HepG2 (cell line): ENCODE results near the gene NADK2. TPM values are rescaled to one million over a fixed set of nuclear protein-coding genes. Genes with fewer than 3 reads are reported as not detected.
A peak's percentile ranks its signal among the peaks of the same experiment; 100 is the strongest.

ENCODE experiments used
- FOXJ3 ChIP-seq: sonication (generic); formaldehyde crosslinking; IDR thresholded peaks from 2 replicates; pipeline ENCODE4 v1.4.0; 2020; ENCODE audit warnings: missing genetic modification reagents, mild to moderate bottlenecking, borderline replicate concordance
- GATAD2A ChIP-seq: IDR thresholded peaks from 2 replicates; pipeline ENCODE4 v1.6.1; 2016
- HOXD1 ChIP-seq: sonication (generic); formaldehyde crosslinking; IDR thresholded peaks from 2 replicates; pipeline ENCODE4 v1.5.0; 2020; ENCODE audit warnings: missing genetic modification reagents
- KDM6A ChIP-seq: IDR thresholded peaks from 2 replicates; pipeline ENCODE4 v1.6.1; 2016; ENCODE audit warnings: low read depth
- NFATC3 ChIP-seq: sonication (generic); formaldehyde crosslinking; IDR thresholded peaks from 2 replicates; pipeline ENCODE4 v1.5.1; 2020; ENCODE audit warnings: mild to moderate bottlenecking, missing genetic modification reagents
- NFIC ChIP-seq: IDR thresholded peaks from 2 replicates; pipeline ENCODE4 v1.6.1; 2012; ENCODE audit warnings: mild to moderate bottlenecking, low read length, inconsistent platforms
- NFKB2 ChIP-seq: sonication (generic); formaldehyde crosslinking; IDR thresholded peaks from 2 replicates; pipeline ENCODE4 v1.4.0; 2020; ENCODE audit warnings: missing genetic modification reagents, borderline replicate concordance
- POGZ ChIP-seq: sonication (generic); formaldehyde crosslinking; IDR thresholded peaks from 2 replicates; pipeline ENCODE4 v1.4.0; 2020; ENCODE audit warnings: mild to moderate bottlenecking, missing genetic modification reagents
- SOX5 ChIP-seq: IDR thresholded peaks from 2 replicates; pipeline ENCODE4 v1.6.1; 2016; ENCODE audit warnings: borderline replicate concordance
- SRY ChIP-seq: sonication (generic); formaldehyde crosslinking; IDR thresholded peaks from 2 replicates; pipeline ENCODE4 v1.8.0; 2022; ENCODE audit warnings: mild to moderate bottlenecking, missing genetic modification reagents
- ZBTB3 ChIP-seq: sonication (generic); formaldehyde crosslinking; IDR thresholded peaks from 2 replicates; pipeline ENCODE4 v1.4.0; 2020; ENCODE audit warnings: low read depth, mild to moderate bottlenecking, moderate library complexity, missing genetic modification reagents, borderline replicate concordance
- ZNF101 ChIP-seq: sonication (generic); formaldehyde crosslinking; IDR thresholded peaks from 2 replicates; pipeline ENCODE4 v1.4.0; 2020; ENCODE audit warnings: mild to moderate bottlenecking, low read depth, missing genetic modification reagents, borderline replicate concordance
- ZNF17 ChIP-seq: sonication (generic); formaldehyde crosslinking; IDR thresholded peaks from 2 replicates; pipeline ENCODE4 v1.5.0; 2020; ENCODE audit warnings: mild to moderate bottlenecking, missing genetic modification reagents
- ZNF207 ChIP-seq: fragments of 450-650 bp; IDR thresholded peaks from 2 replicates; pipeline ENCODE4 v1.6.1; 2016; ENCODE audit warnings: antibody characterized with exemption, borderline replicate concordance
- ZNF510 ChIP-seq: sonication (generic); formaldehyde crosslinking; IDR thresholded peaks from 2 replicates; pipeline ENCODE4 v1.4.0; 2020; ENCODE audit warnings: low read depth, mild to moderate bottlenecking, missing genetic modification reagents
- ZNF788 ChIP-seq: sonication (generic); formaldehyde crosslinking; IDR thresholded peaks from 2 replicates; pipeline ENCODE4 v1.5.0; 2020; ENCODE audit warnings: mild to moderate bottlenecking, missing genetic modification reagents, borderline replicate concordance
- ZNF83 ChIP-seq: sonication (generic); formaldehyde crosslinking; IDR thresholded peaks from 2 replicates; pipeline ENCODE4 v1.4.0; 2020; ENCODE audit warnings: missing genetic modification reagents, mild to moderate bottlenecking, borderline replicate concordance
- ZNF883 ChIP-seq: sonication (generic); formaldehyde crosslinking; IDR thresholded peaks from 2 replicates; pipeline ENCODE4 v1.5.1; 2020; ENCODE audit warnings: mild to moderate bottlenecking, missing genetic modification reagents; ENCODE audit errors: not compliant biosample characterization
- ZSCAN20 ChIP-seq: sonication (generic); formaldehyde crosslinking; IDR thresholded peaks from 2 replicates; pipeline ENCODE4 v1.4.0; 2020; ENCODE audit warnings: missing genetic modification reagents, mild to moderate bottlenecking, borderline replicate concordance
- polyA plus RNA-seq, 8 experiments: library from polyadenylated mRNA; depleted of rRNA in 3 of 8; stranded (reverse) in 7 of 8; unstranded in 1 of 8; fragments of >200 nt; fragmentation: Illumina TruSeq in 4 of 8; extraction: Trizol in 4 of 8; gene quantifications; 2 replicates each; pipeline versions ENCODE4 v1.2.1 to v1.2.3, GENCODE V29; 2011 to 2016; ENCODE audit warnings: low read depth in 4 of 8, missing spikeins in 1 of 8, mixed read lengths in 1 of 8; ENCODE audit not compliant: insufficient read depth in 1 of 8
- total RNA-seq, 5 experiments: library from RNA; depleted of rRNA; stranded (reverse); fragments of >200 nt; fragmentation: Illumina TruSeq; extraction: Trizol; gene quantifications; 2 replicates each; pipeline ENCODE4 v1.2.3, GENCODE V29; 2016; ENCODE audit warnings: low read depth in 1 of 5
- TF ChIP-seq, protein P1 (sequence below): sonication (generic); formaldehyde crosslinking; IDR thresholded peaks from 2 replicates; pipeline ENCODE4 v1.8.1; 2023; ENCODE audit warnings: mild to moderate bottlenecking, moderate library complexity, missing genetic modification reagents
- TF ChIP-seq, protein P2 (sequence below): sonication (generic); formaldehyde crosslinking; IDR thresholded peaks from 2 replicates; pipeline ENCODE4 v1.5.0; 2020; ENCODE audit warnings: missing genetic modification reagents, mild to moderate bottlenecking, borderline replicate concordance
- TF ChIP-seq, protein P3 (sequence below): sonication (generic); formaldehyde crosslinking; IDR thresholded peaks from 2 replicates; pipeline ENCODE4 v1.8.0; 2022; ENCODE audit warnings: missing genetic modification reagents, mild to moderate bottlenecking, inconsistent platforms, borderline replicate concordance
- TF ChIP-seq, protein P4 (sequence below): sonication (generic); formaldehyde crosslinking; IDR thresholded peaks from 2 replicates; pipeline ENCODE4 v1.4.0; 2020; ENCODE audit warnings: missing genetic modification reagents
- TF ChIP-seq, protein P5 (sequence below): IDR thresholded peaks from 2 replicates; pipeline ENCODE4 v1.6.1; 2016; ENCODE audit warnings: missing genetic modification reagents, missing compliant biosample characterization
- TF ChIP-seq, protein P6 (sequence below): sonication (generic); formaldehyde crosslinking; IDR thresholded peaks from 2 replicates; pipeline ENCODE4 v1.8.1; 2023; ENCODE audit warnings: mild to moderate bottlenecking, missing genetic modification reagents, borderline replicate concordance

The NADK2 gene
- total and polyA plus RNA-seq, 2 of the 13 experiments (the other 11 are each of a cell fraction or from before 2014, with no cell fraction given): 13.9 to 71.4 TPM

DNA sequence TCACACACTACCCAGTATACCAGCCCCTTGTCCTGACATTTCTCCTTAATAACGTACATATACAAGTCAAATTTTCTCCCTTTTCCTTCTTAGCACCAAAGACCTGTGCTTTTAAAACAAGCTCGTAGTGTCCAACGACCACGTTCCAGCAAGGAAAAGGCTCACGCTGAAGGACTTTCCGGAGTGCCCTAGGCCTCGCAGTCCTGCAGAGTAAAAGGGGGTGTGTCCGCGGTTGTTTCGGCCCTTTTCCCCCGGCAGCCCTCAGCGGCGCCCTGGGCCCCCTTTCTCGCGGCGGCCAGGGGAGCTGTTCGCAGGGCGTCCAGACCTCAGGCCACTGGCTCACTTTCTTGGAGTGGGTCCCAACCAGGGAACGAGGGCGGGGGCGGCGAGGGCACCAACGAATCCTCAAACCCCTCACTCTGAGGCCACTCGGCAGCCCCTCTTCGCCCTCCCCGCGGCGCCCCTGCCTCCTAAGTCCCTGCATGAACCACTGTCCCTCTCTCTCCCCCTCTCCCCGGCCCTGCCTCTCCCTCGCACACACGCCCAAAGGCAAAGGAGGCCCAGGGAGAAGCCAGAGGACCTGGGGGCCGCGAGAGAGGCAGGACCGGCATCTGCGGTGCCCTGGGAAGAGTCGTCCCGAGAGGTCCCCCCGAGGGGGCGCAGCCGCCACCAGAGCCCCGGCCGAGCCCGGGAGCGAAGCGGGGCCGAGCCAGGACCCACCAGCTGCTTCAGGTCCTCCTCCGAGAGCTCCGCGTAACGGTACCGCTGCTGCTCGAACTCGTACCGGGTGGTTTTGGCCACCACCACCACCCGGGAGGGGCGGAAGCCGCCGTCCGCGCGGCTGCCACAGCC is 720 bp downstream of the NADK2 start (continued):
- peak; percentile 73 for TF ChIP-seq ZNF883 (CRISPR knock-in tag)
- no peak; the same call in 1 of the 2 replicates for TF ChIP-seq ZSCAN20 (CRISPR knock-in tag)
- no peak for TF ChIP-seq NFATC3 (CRISPR knock-in tag)
- TF ChIP-seq GATAD2A: 0 out of 2 replicates have a peak, but pooled peaks have one; percentile 20
- TF ChIP-seq ZNF207: no peak
- no peak for TF ChIP-seq HOXD1 (CRISPR knock-in tag)
- TF ChIP-seq, protein P1, sequence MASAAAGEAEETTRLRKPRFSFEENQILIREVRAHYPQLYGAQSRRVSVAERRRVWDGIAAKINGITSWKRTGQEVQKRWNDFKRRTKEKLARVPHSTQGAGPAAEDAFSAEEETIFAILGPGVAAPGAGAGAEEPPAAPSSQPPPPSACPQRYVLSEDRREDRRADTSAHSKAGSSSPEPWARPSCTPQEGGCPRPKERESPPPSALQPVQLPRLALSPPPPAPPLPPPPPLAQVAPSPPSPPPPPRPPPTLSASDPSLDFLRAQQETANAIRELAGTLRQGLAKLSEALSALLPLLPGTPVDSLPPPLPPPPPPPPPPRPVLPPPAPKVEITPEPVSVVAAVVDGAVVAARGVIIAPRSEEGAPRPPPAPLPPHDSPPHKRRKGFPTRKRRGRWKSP (CRISPR knock-in tag): 0 out of 2 replicates have a peak, but pooled peaks have one; percentile 7
- TF ChIP-seq, protein P2, sequence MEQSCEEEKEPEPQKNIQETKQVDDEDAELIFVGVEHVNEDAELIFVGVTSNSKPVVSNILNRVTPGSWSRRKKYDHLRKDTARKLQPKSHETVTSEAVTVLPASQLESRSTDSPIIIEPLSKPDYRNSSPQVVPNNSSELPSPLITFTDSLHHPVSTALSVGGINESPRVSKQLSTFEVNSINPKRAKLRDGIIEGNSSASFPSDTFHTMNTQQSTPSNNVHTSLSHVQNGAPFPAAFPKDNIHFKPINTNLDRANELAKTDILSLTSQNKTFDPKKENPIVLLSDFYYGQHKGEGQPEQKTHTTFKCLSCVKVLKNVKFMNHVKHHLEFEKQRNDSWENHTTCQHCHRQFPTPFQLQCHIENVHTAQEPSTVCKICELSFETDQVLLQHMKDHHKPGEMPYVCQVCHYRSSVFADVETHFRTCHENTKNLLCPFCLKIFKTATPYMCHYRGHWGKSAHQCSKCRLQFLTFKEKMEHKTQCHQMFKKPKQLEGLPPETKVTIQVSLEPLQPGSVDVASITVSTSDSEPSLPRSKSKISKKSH (CRISPR knock-in tag): no peak
- TF ChIP-seq, protein P3, sequence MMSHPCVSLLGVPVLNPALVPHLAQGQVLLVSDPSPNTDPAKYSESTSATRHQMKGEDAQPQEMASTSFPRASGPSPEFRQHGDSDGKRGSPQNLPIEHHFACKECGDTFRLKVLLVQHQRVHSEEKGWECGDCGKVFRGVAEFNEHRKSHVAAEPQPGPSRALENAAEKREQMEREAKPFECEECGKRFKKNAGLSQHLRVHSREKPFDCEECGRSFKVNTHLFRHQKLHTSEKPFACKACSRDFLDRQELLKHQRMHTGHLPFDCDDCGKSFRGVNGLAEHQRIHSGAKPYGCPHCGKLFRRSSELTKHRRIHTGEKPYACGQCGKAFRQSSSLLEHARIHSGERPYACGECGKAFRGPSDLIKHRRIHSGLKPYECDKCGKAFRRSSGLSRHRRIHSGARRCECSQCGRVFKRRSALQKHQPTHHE (CRISPR knock-in tag): no peak
- TF ChIP-seq NFKB2 (CRISPR knock-in tag): peak; percentile 74; the same call in 1 of the 2 replicates
- TF ChIP-seq SOX5 (CRISPR knock-in tag): no peak
- no peak; the same call in 1 of the 2 replicates for TF ChIP-seq SRY
- TF ChIP-seq, protein P4, sequence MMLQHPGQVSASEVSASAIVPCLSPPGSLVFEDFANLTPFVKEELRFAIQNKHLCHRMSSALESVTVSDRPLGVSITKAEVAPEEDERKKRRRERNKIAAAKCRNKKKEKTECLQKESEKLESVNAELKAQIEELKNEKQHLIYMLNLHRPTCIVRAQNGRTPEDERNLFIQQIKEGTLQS: 0 out of 2 replicates have a peak, but pooled peaks have one; percentile 14
- no peak for TF ChIP-seq ZNF17 (CRISPR knock-in tag)
- TF ChIP-seq FOXJ3 (CRISPR knock-in tag): no peak
- TF ChIP-seq ZNF83 (CRISPR knock-in tag): no peak
- 0 out of 2 replicates have a peak, but pooled peaks have one; percentile 34 for TF ChIP-seq POGZ (CRISPR knock-in tag)
- no peak for TF ChIP-seq NFIC
- TF ChIP-seq, protein P5, sequence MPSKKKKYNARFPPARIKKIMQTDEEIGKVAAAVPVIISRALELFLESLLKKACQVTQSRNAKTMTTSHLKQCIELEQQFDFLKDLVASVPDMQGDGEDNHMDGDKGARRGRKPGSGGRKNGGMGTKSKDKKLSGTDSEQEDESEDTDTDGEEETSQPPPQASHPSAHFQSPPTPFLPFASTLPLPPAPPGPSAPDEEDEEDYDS: peak; percentile 45
- TF ChIP-seq ZBTB3 (CRISPR knock-in tag): no peak
- TF ChIP-seq ZNF101 (CRISPR knock-in tag): no peak
- TF ChIP-seq, protein P6, sequence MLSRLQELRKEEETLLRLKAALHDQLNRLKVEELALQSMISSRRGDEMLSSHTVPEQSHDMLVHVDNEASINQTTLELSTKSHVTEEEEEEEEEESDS (CRISPR knock-in tag): no peak
- no peak for TF ChIP-seq KDM6A (CRISPR knock-in tag)
- no peak for TF ChIP-seq ZNF510 (CRISPR knock-in tag)
- TF ChIP-seq ZNF788 (CRISPR knock-in tag): no peak
